ENCODE results near the gene FAM98A.

DNA sequence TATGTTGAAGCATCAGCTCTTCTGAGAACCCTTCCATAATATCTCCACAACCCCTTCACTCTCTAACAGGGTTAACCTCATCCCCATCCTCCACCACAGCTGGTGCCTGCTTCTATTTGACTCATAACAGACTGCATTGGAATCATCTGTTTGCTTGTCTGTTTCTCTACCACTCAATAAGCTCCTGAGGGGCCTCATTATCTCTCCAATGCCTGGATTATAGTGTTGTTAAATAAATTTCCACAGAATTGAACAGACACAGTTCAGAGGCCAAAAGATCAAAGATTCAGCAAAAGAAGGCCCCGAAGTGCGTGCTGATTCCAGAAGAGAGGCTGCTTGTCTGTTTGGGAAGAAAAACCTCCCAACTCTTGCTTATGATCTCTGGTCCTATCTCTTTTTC is 33.7 kb upstream of the FAM98A start:
- TF ChIP-seq, protein P1, sequence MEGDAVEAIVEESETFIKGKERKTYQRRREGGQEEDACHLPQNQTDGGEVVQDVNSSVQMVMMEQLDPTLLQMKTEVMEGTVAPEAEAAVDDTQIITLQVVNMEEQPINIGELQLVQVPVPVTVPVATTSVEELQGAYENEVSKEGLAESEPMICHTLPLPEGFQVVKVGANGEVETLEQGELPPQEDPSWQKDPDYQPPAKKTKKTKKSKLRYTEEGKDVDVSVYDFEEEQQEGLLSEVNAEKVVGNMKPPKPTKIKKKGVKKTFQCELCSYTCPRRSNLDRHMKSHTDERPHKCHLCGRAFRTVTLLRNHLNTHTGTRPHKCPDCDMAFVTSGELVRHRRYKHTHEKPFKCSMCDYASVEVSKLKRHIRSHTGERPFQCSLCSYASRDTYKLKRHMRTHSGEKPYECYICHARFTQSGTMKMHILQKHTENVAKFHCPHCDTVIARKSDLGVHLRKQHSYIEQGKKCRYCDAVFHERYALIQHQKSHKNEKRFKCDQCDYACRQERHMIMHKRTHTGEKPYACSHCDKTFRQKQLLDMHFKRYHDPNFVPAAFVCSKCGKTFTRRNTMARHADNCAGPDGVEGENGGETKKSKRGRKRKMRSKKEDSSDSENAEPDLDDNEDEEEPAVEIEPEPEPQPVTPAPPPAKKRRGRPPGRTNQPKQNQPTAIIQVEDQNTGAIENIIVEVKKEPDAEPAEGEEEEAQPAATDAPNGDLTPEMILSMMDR (IDR thresholded peaks at IDR 0.05) = no peak
- TF ChIP-seq GABPA (IDR thresholded peaks at IDR 0.05; ENCODE audit: low read depth) (no peak), JUND (IDR thresholded peaks at IDR 0.05) (no peak), EZH2phosphoT487 (IDR thresholded peaks at IDR 0.05; ENCODE audit: borderline replicate concordance, low read depth) (no peak), POLR2AphosphoS5 (IDR thresholded peaks at IDR 0.05; ENCODE audit: low read depth, low read length) (no peak), TAF1 (IDR thresholded peaks at IDR 0.05; ENCODE audit: borderline replicate concordance, low read depth, low read length) (no peak), EP300 (IDR thresholded peaks at IDR 0.05; ENCODE audit: borderline replicate concordance in 1 of 2, low read depth in 1 of 2, low read length in 1 of 2) (no peak), MXI1 (IDR thresholded peaks at IDR 0.05; ENCODE audit: low read depth, low read length) (no peak), RAD21 (IDR thresholded peaks at IDR 0.05; ENCODE audit: low read length) (no peak), NFIC (IDR thresholded peaks at IDR 0.05; ENCODE audit: borderline replicate concordance) (no peak), RFX5 (IDR thresholded peaks at IDR 0.05; ENCODE audit: low read length) (no peak)
- TF ChIP-seq, protein P2, sequence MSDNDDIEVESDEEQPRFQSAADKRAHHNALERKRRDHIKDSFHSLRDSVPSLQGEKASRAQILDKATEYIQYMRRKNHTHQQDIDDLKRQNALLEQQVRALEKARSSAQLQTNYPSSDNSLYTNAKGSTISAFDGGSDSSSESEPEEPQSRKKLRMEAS (IDR thresholded peaks at IDR 0.05; ENCODE audit: low read depth) = no peak
- TF ChIP-seq, protein P3, sequence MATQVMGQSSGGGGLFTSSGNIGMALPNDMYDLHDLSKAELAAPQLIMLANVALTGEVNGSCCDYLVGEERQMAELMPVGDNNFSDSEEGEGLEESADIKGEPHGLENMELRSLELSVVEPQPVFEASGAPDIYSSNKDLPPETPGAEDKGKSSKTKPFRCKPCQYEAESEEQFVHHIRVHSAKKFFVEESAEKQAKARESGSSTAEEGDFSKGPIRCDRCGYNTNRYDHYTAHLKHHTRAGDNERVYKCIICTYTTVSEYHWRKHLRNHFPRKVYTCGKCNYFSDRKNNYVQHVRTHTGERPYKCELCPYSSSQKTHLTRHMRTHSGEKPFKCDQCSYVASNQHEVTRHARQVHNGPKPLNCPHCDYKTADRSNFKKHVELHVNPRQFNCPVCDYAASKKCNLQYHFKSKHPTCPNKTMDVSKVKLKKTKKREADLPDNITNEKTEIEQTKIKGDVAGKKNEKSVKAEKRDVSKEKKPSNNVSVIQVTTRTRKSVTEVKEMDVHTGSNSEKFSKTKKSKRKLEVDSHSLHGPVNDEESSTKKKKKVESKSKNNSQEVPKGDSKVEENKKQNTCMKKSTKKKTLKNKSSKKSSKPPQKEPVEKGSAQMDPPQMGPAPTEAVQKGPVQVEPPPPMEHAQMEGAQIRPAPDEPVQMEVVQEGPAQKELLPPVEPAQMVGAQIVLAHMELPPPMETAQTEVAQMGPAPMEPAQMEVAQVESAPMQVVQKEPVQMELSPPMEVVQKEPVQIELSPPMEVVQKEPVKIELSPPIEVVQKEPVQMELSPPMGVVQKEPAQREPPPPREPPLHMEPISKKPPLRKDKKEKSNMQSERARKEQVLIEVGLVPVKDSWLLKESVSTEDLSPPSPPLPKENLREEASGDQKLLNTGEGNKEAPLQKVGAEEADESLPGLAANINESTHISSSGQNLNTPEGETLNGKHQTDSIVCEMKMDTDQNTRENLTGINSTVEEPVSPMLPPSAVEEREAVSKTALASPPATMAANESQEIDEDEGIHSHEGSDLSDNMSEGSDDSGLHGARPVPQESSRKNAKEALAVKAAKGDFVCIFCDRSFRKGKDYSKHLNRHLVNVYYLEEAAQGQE (IDR thresholded peaks at IDR 0.05; ENCODE audit: low read depth, low read length) = no peak

Data from SK-N-SH (cell line).